Measurements from ENCODE around the gene SYNPR. TPM values are rescaled to one million over a fixed set of nuclear protein-coding genes. Genes with fewer than 3 reads are reported as not detected.

The SYNPR gene
- 0.17 and 0.64 TPM in 2 replicates for total RNA-seq (2021)
- long read RNA-seq, partial matches to known transcripts = 0 of 1 reads
- long read RNA-seq, other reads (novel, unspliced or antisense) = 1 of 1 reads

- Mint-ChIP-seq H3K27ac (no peak within 1 kb of the TSS), H3K36me3 (ENCODE audit: insufficient read depth in 1 of 3, low read depth in 3 of 3) (no peaks in the 10 kb centered on the region), H3K9me3 (peaks cover 0 to 4% of the 10 kb centered on the region in 2 experiments; a peak in 2 of 5 replicates), H3K4me3 (peak within 1 kb of the TSS; percentile 67 to 88), H3K27me3 (ENCODE audit: low read depth) (peaks cover 61% of the 10 kb centered on the region), H3K4me1 (peaks cover 18 to 23% of the 10 kb centered on the region in 2 experiments)
- no peak within 1 kb of the TSS for H2BK12ac ChIP-seq (ENCODE audit: insufficient read length, low read depth, low read length)
- H3K23ac ChIP-seq (ENCODE audit: insufficient read length, low read depth, low read length) = no peak within 1 kb of the TSS
- peaks cover 10% of the 10 kb centered on the region for H3K23me2 ChIP-seq (ENCODE audit: insufficient read length, low read depth, low read length, poor library complexity, severe bottlenecking)
- H3K14ac ChIP-seq (ENCODE audit: insufficient read depth, low read length) = no peak within 1 kb of the TSS
- H3K27ac ChIP-seq (ENCODE audit: insufficient read length, low read depth, low read length) = no peak within 1 kb of the TSS
- TF ChIP-seq CTCF (conservative IDR thresholded peaks at IDR 0.05) = no peak
- no peak within 1 kb of the TSS for H3K56ac ChIP-seq (ENCODE audit: insufficient read length, low read depth, low read length)
- H3K79me1 ChIP-seq (ENCODE audit: insufficient read depth, low read depth, low read length, poor library complexity, severe bottlenecking) = no peaks in the 10 kb centered on the region
- H3K4me2 ChIP-seq (ENCODE audit: insufficient read depth, insufficient read length, low read length) = peak within 1 kb of the TSS; percentile 75
- no peak within 1 kb of the TSS for H3K18ac ChIP-seq (ENCODE audit: insufficient read length, low read depth, low read length)
- H2BK120ac ChIP-seq (ENCODE audit: low read depth, low read length, poor library complexity, severe bottlenecking) = no peak within 1 kb of the TSS
- H2BK20ac ChIP-seq (ENCODE audit: low read depth, low read length, poor library complexity, severe bottlenecking) = no peak within 1 kb of the TSS
- H3K79me2 ChIP-seq (ENCODE audit: insufficient read depth, low read length) = no peaks in the 10 kb centered on the region
- DNase-seq = peak; percentile 88
- H2AK5ac ChIP-seq (ENCODE audit: insufficient read length, low read length) = no peak within 1 kb of the TSS
- H2BK15ac ChIP-seq (ENCODE audit: low read depth, low read length) = no peak within 1 kb of the TSS
- no peaks in the 10 kb centered on the region for H4K20me1 ChIP-seq (ENCODE audit: control insufficient read depth, insufficient read depth, insufficient read length)
- peaks cover 20% of the 10 kb centered on the region for H3K27me3 ChIP-seq (ENCODE audit: insufficient read depth, low read length)
- no CpG with 5 or more reads among the region's 45 CpGs for WGBS (ENCODE audit: extremely low coverage, insufficient read length, low lambda C conversion rate)
- H2BK5ac ChIP-seq (ENCODE audit: insufficient read length, low read length) = no peak within 1 kb of the TSS
- peak within 1 kb of the TSS; percentile 50 for H2AFZ ChIP-seq (ENCODE audit: low read length)
- H4K5ac ChIP-seq (ENCODE audit: insufficient read length, low read depth, low read length) = no peak within 1 kb of the TSS
- H3K9me3 ChIP-seq (ENCODE audit: control insufficient read depth, low read depth, low read length) = no peaks in the 10 kb centered on the region
- H3T11ph ChIP-seq (ENCODE audit: low read length) = no peak within 1 kb of the TSS
- H4K91ac ChIP-seq (ENCODE audit: insufficient read length, low read depth, low read length) = no peak within 1 kb of the TSS
- no peak within 1 kb of the TSS for H4K8ac ChIP-seq (replicated peaks; ENCODE audit: insufficient read length, low read depth, low read length)
- H3K4me1 ChIP-seq (ENCODE audit: insufficient read depth, low read length) = peaks cover 4% of the 10 kb centered on the region; the same call in 1 of the 2 replicates
- no peak within 1 kb of the TSS for H3K9ac ChIP-seq (ENCODE audit: extremely low read depth, insufficient read length, low read length)
- no peak within 1 kb of the TSS for H3K4ac ChIP-seq (ENCODE audit: low read depth, low read length)
Observed at GRCh38 chr3:63278171-63279004, at the start of gene SYNPR. Gene SYNPR, plus strand, starts transcription at chr3:63278308.

Measured in H9 (cell line).